ENCODE data around the gene DHRS1.

- TF ChIP-seq, protein P1, sequence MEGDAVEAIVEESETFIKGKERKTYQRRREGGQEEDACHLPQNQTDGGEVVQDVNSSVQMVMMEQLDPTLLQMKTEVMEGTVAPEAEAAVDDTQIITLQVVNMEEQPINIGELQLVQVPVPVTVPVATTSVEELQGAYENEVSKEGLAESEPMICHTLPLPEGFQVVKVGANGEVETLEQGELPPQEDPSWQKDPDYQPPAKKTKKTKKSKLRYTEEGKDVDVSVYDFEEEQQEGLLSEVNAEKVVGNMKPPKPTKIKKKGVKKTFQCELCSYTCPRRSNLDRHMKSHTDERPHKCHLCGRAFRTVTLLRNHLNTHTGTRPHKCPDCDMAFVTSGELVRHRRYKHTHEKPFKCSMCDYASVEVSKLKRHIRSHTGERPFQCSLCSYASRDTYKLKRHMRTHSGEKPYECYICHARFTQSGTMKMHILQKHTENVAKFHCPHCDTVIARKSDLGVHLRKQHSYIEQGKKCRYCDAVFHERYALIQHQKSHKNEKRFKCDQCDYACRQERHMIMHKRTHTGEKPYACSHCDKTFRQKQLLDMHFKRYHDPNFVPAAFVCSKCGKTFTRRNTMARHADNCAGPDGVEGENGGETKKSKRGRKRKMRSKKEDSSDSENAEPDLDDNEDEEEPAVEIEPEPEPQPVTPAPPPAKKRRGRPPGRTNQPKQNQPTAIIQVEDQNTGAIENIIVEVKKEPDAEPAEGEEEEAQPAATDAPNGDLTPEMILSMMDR (conservative IDR thresholded peaks at IDR 0.05) = no peak
- TF ChIP-seq EZH2 (IDR thresholded peaks at IDR 0.05; ENCODE audit: low read depth) = no peak
These were observed 35.1 kb upstream of the DHRS1 start, which contains the start of gene ADCY4 for GRCh38 chr14:24334431-24335291.

Measured in PC-9 (cell line).